HepG2 (cell line): ENCODE results near the gene TSSK6.

Experiments
- ADNP ChIP-seq: sonication (generic); formaldehyde crosslinking; IDR thresholded peaks from 2 replicates; pipeline ENCODE4 v1.4.0; 2020; ENCODE audit warnings: missing genetic modification reagents
- CHD2 ChIP-seq: IDR thresholded peaks from 2 replicates; pipeline ENCODE4 v1.6.1; 2011; ENCODE audit warnings: low read depth, low read length, improper control_type of control experiment
- CTCF ChIP-seq: sonication (generic); formaldehyde crosslinking; IDR thresholded peaks from 2 replicates; pipeline ENCODE4 v1.5.0; 2020; ENCODE audit warnings: mild to moderate bottlenecking, missing genetic modification reagents, moderate library complexity
- ETV6 ChIP-seq: sonication (generic); formaldehyde crosslinking; conservative IDR thresholded peaks from 2 replicates; pipeline ENCODE4 v1.4.0; 2020; ENCODE audit warnings: missing genetic modification reagents
- JUND ChIP-seq: sonication (generic); formaldehyde crosslinking; IDR thresholded peaks from 2 replicates; pipeline ENCODE4 v1.8.0; 2022; ENCODE audit warnings: mild to moderate bottlenecking, missing genetic modification reagents
- KLF15 ChIP-seq: sonication (generic); formaldehyde crosslinking; IDR thresholded peaks from 2 replicates; pipeline ENCODE4 v1.8.1; 2023; ENCODE audit warnings: borderline replicate concordance, mild to moderate bottlenecking, inconsistent platforms, missing genetic modification reagents, mixed read lengths
- SP2 ChIP-seq: sonication (generic); formaldehyde crosslinking; IDR thresholded peaks from 2 replicates; pipeline ENCODE4 v1.5.1; 2020; ENCODE audit warnings: mild to moderate bottlenecking, missing genetic modification reagents
- ZSCAN12 ChIP-seq: sonication (generic); formaldehyde crosslinking; IDR thresholded peaks from 2 replicates; pipeline ENCODE4 v1.9.0; 2021; ENCODE audit warnings: mild to moderate bottlenecking, missing genetic modification reagents

- TF ChIP-seq CTCF (CRISPR knock-in tag) (no peak), ZSCAN12 (no peak), KLF15 (no peak), JUND (CRISPR knock-in tag) (no peak), SP2 (no peak), CHD2 (no peak), ETV6 (no peak), ADNP (CRISPR knock-in tag) (no peak)
These were observed 19.4 kb downstream of the TSSK6 start for GRCh38 chr19:19495614-19496603.
